ENCODE measurements around the gene TMEM38A. TPM values are rescaled to one million over a fixed set of nuclear protein-coding genes. Genes with fewer than 3 reads are reported as not detected.

The TMEM38A gene
- total RNA-seq, 6 experiments from 2014 or later = 2.7 to 8.3 (median 5.3) TPM

GRCh38 chr19:16655727-16656126 lies 5.2 kb upstream of the TMEM38A start:
- Histone ChIP-seq H3K27me3 (no peaks in the 10 kb centered on the region), H3K36me3 (peaks cover 0 to 66% (median 20%) of the 10 kb centered on the region in 4 donors), H3K9me3 (no peaks in the 10 kb centered on the region), H3K4me3 (no peak overlapping the region), H3K27ac (no peak overlapping the region), H3K4me1 (peaks cover 0 to 18% (median 3%) of the 10 kb centered on the region in 4 donors)
- DNase-seq (no peak), ATAC-seq (no peak)
- 83% methylated on average over 5 of the region's 11 CpGs for WGBS (ENCODE audit: insufficient coverage, low coverage, low lambda C conversion rate, missing lambda C conversion rate)
- intact Hi-C loops (cut with DNase I) = no loop called here
- TF ChIP-seq POLR2A (IDR thresholded peaks at IDR 0.05) = no peak
- no peak for TF ChIP-seq CTCF (IDR thresholded peaks at IDR 0.05)

- ATAC-seq (no peak), DNase-seq (no peak)
- H3K27ac ChIP-seq = no peak overlapping the region
- no peaks in the 10 kb centered on the region for H3K9me3 ChIP-seq
- H3K27me3 ChIP-seq = no peaks in the 10 kb centered on the region
- TF ChIP-seq CTCF (IDR thresholded peaks at IDR 0.05) (no peak), POLR2A (IDR thresholded peaks at IDR 0.05) (no peak)
- no peak overlapping the region for H3K4me3 ChIP-seq
- H3K4me1 ChIP-seq = peaks cover 0 to 18% (median 3%) of the 10 kb centered on the region in 4 donors
- H3K36me3 ChIP-seq = peaks cover 0 to 60% (median 17%) of the 10 kb centered on the region in 4 donors
- intact Hi-C loops (cut with DNase I) = no loop called here
- 43% methylated on average over 1 of the region's 5 CpGs for WGBS (ENCODE audit: insufficient coverage, low coverage, low lambda C conversion rate, missing lambda C conversion rate)
Measured at GRCh38 chr19:16657384-16657783, 3.6 kb upstream of the TMEM38A start.

- Histone ChIP-seq H3K9me3 (no peaks in the 10 kb centered on the region), H3K27me3 (no peaks in the 10 kb centered on the region), H3K27ac (peak overlapping the region in 2 of 3 donors; percentile 64 to 75), H3K4me3 (peak overlapping the region; percentile 70 to 98 (median 88)), H3K36me3 (peaks cover 0 to 41% (median 7%) of the 10 kb centered on the region in 4 donors), H3K4me1 (peaks cover 0 to 18% (median 3%) of the 10 kb centered on the region in 4 donors)
- ATAC-seq (no peak), DNase-seq (no peak)
- 2% methylated on average over 12 of the region's 14 CpGs for WGBS (ENCODE audit: insufficient coverage, low coverage, low lambda C conversion rate, missing lambda C conversion rate)
- TF ChIP-seq CTCF (IDR thresholded peaks at IDR 0.05) = no peak
- no peak for TF ChIP-seq POLR2A (IDR thresholded peaks at IDR 0.05)
- intact Hi-C loops (cut with DNase I) = no loop called here
Measured at GRCh38 chr19:16659464-16659831, 1.5 kb upstream of the TMEM38A start.

GRCh38 chr19:16659832-16660708 lies 869 bp upstream of the TMEM38A start, which contains the start of gene SMIM7:
Gene SMIM7 (minus strand): TSS chr19:16660144. CDS start chr19:16660110, 34 bp downstream.
- 0% methylated on average over 19 of the region's 60 CpGs for WGBS (ENCODE audit: insufficient coverage, low coverage, low lambda C conversion rate, missing lambda C conversion rate)
- DNase-seq = peak; percentile 98 to 99 (median 99)
- peak; percentile 95 to 98 (median 96) for ATAC-seq
- peak within 1 kb of the TSS; percentile 70 to 98 (median 88) for H3K4me3 ChIP-seq
- peaks cover 0 to 18% (median 3%) of the 10 kb centered on the region in 4 donors for H3K4me1 ChIP-seq
- H3K9me3 ChIP-seq = no peaks in the 10 kb centered on the region
- TF ChIP-seq CTCF (IDR thresholded peaks at IDR 0.05) = peak in 3 of 4 donors; percentile 12 to 48 (median 36)
- TF ChIP-seq POLR2A (IDR thresholded peaks at IDR 0.05) = peak; percentile 69
- peaks cover 0 to 35% (median 6%) of the 10 kb centered on the region in 4 donors for H3K36me3 ChIP-seq
- intact Hi-C loops (cut with DNase I) = no loop called here
- peak within 1 kb of the TSS; percentile 64 to 78 (median 75) for H3K27ac ChIP-seq
- H3K27me3 ChIP-seq = no peaks in the 10 kb centered on the region
